Measurements from ENCODE around the gene RBM4B.

RBM4B gene

DNA sequence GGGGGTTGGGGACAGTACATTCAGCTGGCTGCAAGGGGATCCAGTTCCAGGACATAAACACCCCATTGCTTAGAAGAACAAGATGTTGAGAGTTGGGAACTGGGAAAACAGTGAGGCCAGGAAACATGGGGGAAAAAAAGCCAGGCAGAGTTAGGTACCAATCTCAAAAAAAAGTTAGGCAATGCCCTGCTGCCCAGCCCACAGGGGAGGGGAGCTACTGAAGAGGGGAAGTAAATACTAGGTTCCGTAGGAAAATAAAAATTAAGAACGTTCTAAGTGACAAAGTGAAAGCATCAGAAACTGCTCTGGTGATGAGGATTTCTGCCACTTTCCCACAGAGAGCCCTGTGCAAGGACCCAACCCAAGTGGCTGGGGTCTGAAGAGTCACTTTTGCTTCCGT lies 39.3 kb upstream of the RBM4B start:
- Mint-ChIP-seq H3K27me3 (peaks cover 33% of the 10 kb centered on the region), H3K27ac (no peak overlapping the region), H3K36me3 (ENCODE audit: low read depth) (no peaks in the 10 kb centered on the region), H3K9me3 (no peaks in the 10 kb centered on the region), H3K4me3 (no peak overlapping the region), H3K4me1 (ENCODE audit: low read depth) (peaks cover 13% of the 10 kb centered on the region)
- intact Hi-C loops (cut with micrococcal nuclease) = no loop called here

DNA sequence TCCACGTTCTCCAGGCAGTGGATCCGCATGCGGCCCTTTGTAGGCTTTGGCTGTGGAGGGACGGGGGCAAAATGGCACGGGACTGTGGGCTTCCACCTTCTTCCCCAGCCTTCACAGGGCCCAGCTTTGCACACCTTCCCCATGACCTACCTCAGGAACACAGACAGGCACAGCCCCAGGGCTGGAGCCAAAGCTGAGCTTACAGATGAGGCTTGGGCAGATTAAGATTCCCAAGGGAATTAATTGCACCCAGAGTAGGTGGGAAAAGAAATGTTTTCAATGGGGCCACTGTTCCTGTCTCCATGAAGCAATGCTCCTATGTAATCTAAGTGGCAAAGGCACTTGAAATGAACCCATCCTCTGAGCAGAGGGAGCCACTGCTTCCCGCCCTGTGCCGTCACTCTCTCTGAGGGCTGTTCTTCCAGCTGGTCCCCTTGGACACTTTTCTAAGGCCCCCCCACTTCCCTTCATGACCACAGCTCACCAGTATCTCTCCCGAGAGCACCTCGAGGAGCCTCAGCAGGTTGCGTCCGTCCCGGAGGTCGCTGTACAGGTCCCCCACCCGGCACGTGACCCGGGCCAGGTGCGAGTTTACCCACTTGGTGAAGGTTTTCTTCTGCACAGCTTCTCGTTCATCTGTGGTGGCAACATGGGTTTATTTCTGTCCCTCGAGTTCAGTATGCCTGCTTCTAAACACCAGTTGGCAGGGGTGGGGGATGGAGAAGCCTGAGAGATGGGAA lies 37.8 kb upstream of the RBM4B start:
- H3K4me1 Mint-ChIP-seq (ENCODE audit: low read depth) = peaks cover 12% of the 10 kb centered on the region
- H3K4me3 Mint-ChIP-seq = no peak overlapping the region
- H3K9me3 Mint-ChIP-seq = no peaks in the 10 kb centered on the region
- H3K27me3 Mint-ChIP-seq = peaks cover 24% of the 10 kb centered on the region
- no peak overlapping the region for H3K27ac Mint-ChIP-seq
- intact Hi-C loops (cut with micrococcal nuclease) = no loop called here
- H3K36me3 Mint-ChIP-seq (ENCODE audit: low read depth) = no peaks in the 10 kb centered on the region

DNA sequence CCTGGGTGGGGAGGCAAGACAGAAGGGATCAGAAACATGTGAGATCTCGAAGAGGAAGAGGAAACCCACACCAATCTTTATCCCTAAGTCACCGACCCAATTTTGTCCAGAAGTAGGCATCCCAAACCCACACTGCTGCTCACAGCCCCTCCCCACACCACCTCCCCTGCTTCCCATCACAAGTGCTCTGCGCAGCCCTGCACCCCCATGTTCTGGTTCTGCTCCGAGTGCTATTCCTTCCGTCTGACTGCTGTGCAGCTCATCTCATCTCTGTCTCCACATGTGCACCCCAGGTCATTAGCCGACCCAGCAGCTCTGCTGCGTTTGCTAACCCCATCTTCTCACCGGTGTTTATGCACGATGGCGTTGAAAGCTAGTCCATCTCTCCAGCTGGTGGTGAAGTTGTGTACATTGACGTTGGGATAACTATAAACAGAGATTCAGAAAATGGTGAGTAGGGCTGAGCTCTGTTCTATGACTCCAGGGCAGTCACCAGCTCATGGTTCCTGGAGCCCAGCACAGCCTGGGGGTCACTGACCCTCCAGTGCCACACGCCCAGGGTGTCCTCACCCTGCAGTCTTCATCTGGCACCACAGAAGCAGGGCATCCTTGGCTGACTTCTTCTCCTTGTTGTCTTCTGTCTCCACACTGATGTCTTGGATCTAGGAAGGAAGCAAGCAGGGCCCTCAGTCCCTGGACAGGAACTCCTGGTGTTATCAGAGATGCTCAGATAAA lies 36.2 kb upstream of the RBM4B start:
- H3K4me3 Mint-ChIP-seq = no peak overlapping the region
- H3K27me3 Mint-ChIP-seq = peaks cover 16% of the 10 kb centered on the region
- H3K4me1 Mint-ChIP-seq (ENCODE audit: low read depth) = peaks cover 8% of the 10 kb centered on the region
- intact Hi-C loops (cut with micrococcal nuclease) = no loop called here
- no peaks in the 10 kb centered on the region for H3K9me3 Mint-ChIP-seq
- H3K36me3 Mint-ChIP-seq (ENCODE audit: low read depth) = no peaks in the 10 kb centered on the region
- H3K27ac Mint-ChIP-seq = no peak overlapping the region

DNA sequence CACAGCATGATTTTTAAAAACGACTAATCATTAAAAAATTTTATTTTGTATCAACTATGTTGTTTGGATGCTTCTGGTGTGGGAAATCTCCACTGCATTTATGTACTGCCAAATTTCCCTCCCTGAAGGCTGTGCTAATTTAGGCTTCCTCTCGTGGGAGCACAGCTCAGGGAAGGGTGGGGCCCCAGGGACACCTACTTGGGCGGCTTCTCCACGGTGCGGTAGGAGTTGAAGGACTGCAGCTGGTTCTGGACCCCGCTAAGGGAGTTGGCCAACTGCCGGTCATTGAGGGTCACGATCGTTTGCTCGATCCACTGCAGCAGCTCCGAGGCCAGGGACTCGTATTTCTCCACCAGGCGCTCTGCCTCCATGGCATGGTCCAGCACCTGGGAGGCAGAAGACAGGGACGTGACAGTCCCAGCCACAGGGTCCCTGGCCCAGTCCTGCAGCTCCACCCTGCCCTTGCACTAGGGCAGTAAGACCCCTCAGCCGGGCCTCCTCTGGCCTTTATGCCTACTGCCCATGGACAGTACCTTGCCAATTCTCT lies 32.8 kb upstream of the RBM4B start:
- H3K4me1 Mint-ChIP-seq (ENCODE audit: low read depth) = no peaks in the 10 kb centered on the region
- no peaks in the 10 kb centered on the region for H3K9me3 Mint-ChIP-seq
- no peak overlapping the region for H3K27ac Mint-ChIP-seq
- peaks cover 13% of the 10 kb centered on the region for H3K27me3 Mint-ChIP-seq
- intact Hi-C loops (cut with micrococcal nuclease) = no loop called here
- H3K36me3 Mint-ChIP-seq (ENCODE audit: low read depth) = no peaks in the 10 kb centered on the region
- H3K4me3 Mint-ChIP-seq = no peak overlapping the region

DNA sequence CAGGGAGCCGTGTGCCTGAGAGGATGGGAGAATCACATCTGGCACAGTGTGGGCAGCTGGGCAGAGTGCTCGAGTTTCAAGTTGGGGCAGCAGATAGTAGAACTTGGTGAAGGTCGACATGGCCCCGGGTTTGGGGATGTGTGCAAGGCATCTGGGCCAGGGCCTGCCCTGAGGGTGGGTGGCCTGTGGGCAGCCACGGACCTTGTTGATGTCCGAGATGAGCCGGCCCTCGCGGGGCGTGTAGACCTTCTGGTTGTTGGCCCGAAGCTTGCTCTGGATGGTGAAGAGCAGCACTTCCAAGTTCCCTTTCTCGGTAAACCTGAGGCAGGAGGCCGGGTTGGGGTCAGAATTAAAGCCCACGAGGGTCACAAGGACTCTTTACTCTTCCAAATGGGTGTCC lies 31.0 kb upstream of the RBM4B start:
- Mint-ChIP-seq H3K36me3 (ENCODE audit: low read depth) (no peaks in the 10 kb centered on the region), H3K9me3 (no peaks in the 10 kb centered on the region), H3K4me3 (no peak overlapping the region), H3K27me3 (peaks cover 4% of the 10 kb centered on the region), H3K4me1 (ENCODE audit: low read depth) (no peaks in the 10 kb centered on the region), H3K27ac (no peak overlapping the region)
- intact Hi-C loops (cut with micrococcal nuclease) = no loop called here

DNA sequence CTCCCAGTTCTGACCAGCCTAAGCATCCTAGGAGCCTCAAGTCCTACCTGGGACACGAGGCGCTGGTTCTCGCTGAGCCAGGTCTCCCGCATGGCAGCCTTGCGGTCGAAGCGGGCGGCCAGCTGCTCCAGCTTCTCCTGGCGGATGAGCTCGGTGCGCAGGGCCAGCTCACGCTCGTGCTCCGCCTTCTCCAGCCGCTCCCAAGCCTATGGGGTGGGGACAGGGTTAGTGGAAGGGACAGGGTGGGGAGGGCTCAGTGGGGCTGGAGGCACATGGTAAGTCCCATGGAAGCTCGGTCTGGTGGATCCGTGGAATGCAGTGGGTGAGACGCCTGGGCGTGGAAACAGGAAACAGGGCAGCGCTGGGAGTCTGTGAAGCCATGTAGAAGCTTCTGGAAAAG lies 30.4 kb upstream of the RBM4B start:
- intact Hi-C loops (cut with micrococcal nuclease) = no loop called here
- no peak overlapping the region for H3K27ac Mint-ChIP-seq

DNA sequence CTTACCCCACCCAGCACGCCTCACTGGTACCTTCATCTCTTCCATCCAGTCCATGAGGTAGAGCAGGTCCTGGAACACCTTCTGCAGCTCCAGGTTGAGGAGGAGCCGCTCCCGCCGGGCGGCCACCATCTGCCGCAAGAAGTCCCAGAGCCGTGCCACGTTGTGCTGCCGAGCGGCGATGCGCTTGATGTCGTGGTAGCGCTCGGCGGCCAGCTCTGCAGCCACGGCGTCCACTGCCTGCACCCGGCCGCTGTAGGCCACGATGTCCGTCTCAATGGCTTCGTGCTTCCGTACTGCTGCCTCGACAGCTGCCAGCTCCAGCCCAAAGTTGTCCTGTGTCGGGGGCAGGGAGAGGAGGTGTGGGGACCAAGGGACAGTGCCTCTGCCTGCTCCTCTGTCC lies 29.8 kb upstream of the RBM4B start:
- intact Hi-C loops (cut with micrococcal nuclease) = no loop called here
- Mint-ChIP-seq H3K27me3 (no peaks in the 10 kb centered on the region), H3K9me3 (no peaks in the 10 kb centered on the region), H3K27ac (no peak overlapping the region), H3K4me3 (no peak overlapping the region), H3K4me1 (ENCODE audit: low read depth) (no peaks in the 10 kb centered on the region), H3K36me3 (ENCODE audit: low read depth) (no peaks in the 10 kb centered on the region)

More for the DNA sequence above, 30.4 kb upstream of the RBM4B start:
- Mint-ChIP-seq H3K9me3 (no peaks in the 10 kb centered on the region), H3K36me3 (ENCODE audit: low read depth) (no peaks in the 10 kb centered on the region), H3K4me3 (no peak overlapping the region), H3K4me1 (ENCODE audit: low read depth) (no peaks in the 10 kb centered on the region), H3K27me3 (no peaks in the 10 kb centered on the region)

DNA sequence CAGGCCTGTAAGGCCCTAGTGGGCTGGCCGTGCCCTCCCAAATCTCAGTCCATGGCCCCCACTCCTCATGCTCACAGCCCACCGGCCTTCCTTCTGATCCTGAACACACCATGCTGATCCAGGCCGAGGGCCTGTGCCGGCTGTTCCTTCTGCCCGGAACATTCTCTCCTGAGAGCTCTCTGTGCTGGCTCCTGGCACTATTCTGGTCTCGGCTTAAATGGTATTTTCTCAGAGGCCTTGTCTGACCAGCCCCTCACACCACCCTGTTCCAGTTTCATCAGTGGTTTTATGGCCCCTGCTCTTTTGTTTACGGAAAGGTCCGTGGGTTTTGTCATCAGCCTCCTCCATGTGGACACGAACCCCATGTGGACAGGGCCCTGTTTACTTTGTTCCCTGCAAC lies 29.3 kb upstream of the RBM4B start:
- intact Hi-C loops (cut with micrococcal nuclease) = no loop called here
- no peak overlapping the region for H3K4me3 Mint-ChIP-seq
- H3K27me3 Mint-ChIP-seq = no peaks in the 10 kb centered on the region
- no peaks in the 10 kb centered on the region for H3K4me1 Mint-ChIP-seq (ENCODE audit: low read depth)
- no peaks in the 10 kb centered on the region for H3K36me3 Mint-ChIP-seq (ENCODE audit: low read depth)
- no peaks in the 10 kb centered on the region for H3K9me3 Mint-ChIP-seq
- H3K27ac Mint-ChIP-seq = no peak overlapping the region

DNA sequence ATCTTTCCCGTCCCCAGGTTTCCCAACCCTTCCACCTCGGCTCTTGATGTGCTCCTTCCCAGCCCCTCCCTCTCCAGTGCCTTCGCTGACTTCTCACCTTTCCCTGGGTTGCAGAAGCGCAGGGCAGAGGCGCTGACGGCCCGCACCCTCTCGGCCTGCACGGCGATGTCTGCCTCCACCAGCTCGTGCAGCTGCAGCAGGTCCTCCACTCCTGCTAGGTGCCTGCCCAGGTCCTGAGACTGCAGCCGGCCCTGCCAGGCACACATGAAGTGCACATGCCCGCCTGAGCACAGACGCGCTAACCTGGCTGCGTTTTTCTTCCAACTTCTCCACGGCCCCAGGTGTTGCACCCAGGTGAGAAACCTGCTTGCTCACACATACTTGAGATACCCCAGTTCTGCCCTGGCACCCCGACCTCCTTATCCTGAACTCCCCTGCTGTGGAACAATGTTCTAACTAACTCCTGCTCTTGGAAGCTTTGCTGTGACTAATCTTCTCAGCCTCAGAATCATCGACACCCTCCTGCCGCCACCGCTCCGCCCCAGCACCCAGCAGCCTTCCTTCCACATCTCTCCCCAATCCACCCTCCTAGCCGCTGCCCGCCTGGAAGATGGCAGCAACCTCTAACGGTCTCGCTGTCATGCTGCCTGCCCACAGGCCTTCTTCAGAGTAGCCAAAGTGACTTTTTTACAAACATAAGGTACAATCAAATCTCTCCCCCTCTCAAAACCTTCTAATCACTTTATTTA lies 28.1 kb upstream of the RBM4B start:
- H3K27me3 Mint-ChIP-seq = no peaks in the 10 kb centered on the region
- no peaks in the 10 kb centered on the region for H3K4me1 Mint-ChIP-seq (ENCODE audit: low read depth)
- intact Hi-C loops (cut with micrococcal nuclease) = no loop called here
- no peak overlapping the region for H3K4me3 Mint-ChIP-seq
- H3K36me3 Mint-ChIP-seq (ENCODE audit: low read depth) = no peaks in the 10 kb centered on the region
- H3K27ac Mint-ChIP-seq = no peak overlapping the region
- H3K9me3 Mint-ChIP-seq = no peaks in the 10 kb centered on the region

DNA sequence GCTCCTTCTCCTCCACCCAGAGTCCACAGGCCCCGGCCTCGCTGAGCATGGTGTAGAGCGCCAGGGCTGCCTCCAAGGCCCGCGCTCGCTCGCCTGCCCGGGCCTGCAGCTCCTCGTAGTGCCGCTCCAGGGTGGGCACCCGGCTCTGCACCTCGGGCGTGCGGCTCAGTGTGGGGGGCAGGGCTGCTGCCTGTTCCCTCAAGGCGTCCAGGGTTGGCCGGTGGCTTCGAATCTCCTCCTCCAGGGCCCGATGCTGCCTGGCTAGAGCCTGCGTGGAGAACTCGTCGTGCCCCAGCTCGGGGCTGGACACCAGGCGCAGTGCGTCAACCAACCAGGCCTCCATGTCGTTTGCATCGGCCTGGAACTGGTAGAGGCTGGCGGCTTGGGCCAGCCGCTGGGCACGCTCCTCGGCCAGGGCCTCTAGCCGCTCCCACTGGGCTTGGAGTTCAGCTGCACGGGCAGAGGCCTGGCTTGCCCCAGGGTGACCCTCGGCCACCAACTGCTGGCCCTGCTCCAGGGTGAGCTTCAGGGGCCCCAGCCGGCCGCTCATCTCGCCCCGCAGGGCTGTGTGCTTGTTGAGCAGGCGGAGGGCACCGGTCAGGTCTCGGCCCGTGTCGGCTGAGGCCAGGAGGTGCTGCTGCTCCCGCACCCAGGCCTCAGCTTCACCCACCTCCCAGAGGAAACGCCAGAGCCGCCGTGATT lies 27.1 kb upstream of the RBM4B start:
- Mint-ChIP-seq H3K36me3 (ENCODE audit: low read depth) (no peaks in the 10 kb centered on the region), H3K9me3 (no peaks in the 10 kb centered on the region), H3K27ac (no peak overlapping the region), H3K27me3 (peaks cover 2% of the 10 kb centered on the region), H3K4me3 (no peak overlapping the region), H3K4me1 (ENCODE audit: low read depth) (no peaks in the 10 kb centered on the region)
- intact Hi-C loops (cut with micrococcal nuclease) = no loop called here

DNA sequence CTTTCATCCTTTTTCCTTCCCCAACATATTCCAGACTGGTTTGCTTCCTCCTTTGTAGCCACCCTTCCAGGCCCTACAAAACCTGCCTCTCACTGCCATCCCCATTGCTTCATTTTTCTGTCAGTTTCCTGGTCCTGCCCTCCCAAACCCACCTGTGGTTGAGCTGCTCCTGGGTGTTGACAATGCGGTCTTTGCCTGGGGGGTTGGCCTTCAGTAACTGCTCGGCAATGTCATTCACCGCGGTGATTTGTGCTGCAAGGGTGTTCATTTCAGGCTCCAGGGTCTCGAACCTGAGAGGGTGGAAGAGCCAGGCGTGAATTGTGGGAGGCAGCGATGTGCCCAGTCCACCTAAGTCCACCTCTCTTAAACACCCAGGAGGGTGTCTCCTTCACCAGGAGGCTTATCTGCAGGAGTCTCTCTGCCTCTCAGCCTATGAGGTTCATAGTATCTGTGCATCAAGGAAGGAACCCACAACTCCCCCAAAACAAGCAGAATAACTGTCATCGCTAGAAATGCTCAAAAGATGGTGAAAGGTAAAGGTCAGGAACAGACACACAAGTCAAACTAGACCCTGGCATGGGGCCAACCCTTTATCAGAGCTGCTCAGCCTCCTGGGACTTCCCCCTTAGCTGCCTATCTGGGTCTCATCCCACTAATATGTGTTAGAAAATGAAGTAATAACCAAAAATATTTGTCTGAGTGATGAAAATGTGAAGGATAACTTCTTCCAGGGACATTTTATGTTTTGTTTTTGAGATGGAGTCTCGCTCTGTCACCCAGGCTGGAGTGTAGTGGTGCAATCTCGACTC lies 23.9 kb upstream of the RBM4B start:
- H3K4me1 Mint-ChIP-seq (ENCODE audit: low read depth) = no peaks in the 10 kb centered on the region
- H3K9me3 Mint-ChIP-seq = no peaks in the 10 kb centered on the region
- no peak overlapping the region for H3K27ac Mint-ChIP-seq
- intact Hi-C loops (cut with micrococcal nuclease) = no loop called here
- peaks cover 5% of the 10 kb centered on the region for H3K27me3 Mint-ChIP-seq
- no peak overlapping the region for H3K4me3 Mint-ChIP-seq
- no peaks in the 10 kb centered on the region for H3K36me3 Mint-ChIP-seq (ENCODE audit: low read depth)

DNA sequence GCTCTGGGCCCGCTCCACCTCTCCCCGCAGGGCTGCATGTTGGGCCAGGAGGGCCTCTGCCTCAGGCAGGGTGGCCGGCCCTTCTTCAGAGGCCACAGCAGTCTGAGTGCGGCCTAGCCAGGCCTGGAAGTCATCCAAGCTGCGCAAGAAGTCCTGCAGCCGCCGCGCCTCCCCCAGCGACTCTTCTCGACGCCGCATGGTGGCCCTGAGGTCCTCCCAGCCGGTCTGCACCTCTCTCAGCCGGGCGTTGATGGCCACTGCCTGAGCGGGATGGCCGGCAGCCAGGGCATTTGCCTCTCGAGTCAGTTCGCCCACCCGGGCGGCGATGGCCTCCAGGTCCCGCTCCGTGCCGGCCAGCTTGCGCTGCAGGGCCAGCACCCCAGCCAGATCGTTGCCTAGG lies 23.1 kb upstream of the RBM4B start:
- intact Hi-C loops (cut with micrococcal nuclease) = no loop called here
- no peaks in the 10 kb centered on the region for H3K36me3 Mint-ChIP-seq (ENCODE audit: low read depth)
- H3K4me3 Mint-ChIP-seq = no peak overlapping the region
- H3K27me3 Mint-ChIP-seq = peaks cover 5% of the 10 kb centered on the region
- no peak overlapping the region for H3K27ac Mint-ChIP-seq
- no peaks in the 10 kb centered on the region for H3K4me1 Mint-ChIP-seq (ENCODE audit: low read depth)
- no peaks in the 10 kb centered on the region for H3K9me3 Mint-ChIP-seq

DNA sequence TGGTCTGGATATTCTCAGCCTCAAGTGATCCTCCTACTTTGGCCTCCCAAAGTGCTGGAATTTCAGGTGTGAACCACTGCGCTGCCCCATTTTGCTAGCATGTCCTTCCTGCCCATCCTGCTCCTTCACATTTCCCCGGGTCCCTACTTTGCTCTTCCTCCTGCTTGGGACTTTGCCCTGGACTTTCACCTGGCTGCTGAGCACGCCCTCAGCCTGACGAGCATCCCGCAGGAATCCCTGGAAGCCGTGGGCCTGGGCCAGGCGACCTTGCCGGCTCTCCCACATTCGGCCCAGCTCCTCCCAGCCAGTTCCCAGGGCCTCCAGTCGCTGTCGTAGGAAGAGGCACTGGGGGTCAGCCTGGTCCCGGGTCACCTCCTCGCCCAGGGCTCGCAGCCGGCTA lies 22.6 kb upstream of the RBM4B start:
- H3K27ac Mint-ChIP-seq = no peak overlapping the region

More for the DNA sequence above, 22.6 kb upstream of the RBM4B start:
- no peaks in the 10 kb centered on the region for H3K36me3 Mint-ChIP-seq (ENCODE audit: low read depth)
- peaks cover 5% of the 10 kb centered on the region for H3K27me3 Mint-ChIP-seq
- no peaks in the 10 kb centered on the region for H3K9me3 Mint-ChIP-seq
- H3K4me1 Mint-ChIP-seq (ENCODE audit: low read depth) = no peaks in the 10 kb centered on the region
- H3K4me3 Mint-ChIP-seq = no peak overlapping the region
- intact Hi-C loops (cut with micrococcal nuclease) = no loop called here

Data from dendritic cell treated with granulocyte-macrophage colony-stimulating factor and Interleukin-4, amounts not matched to agents 40 ng/mL and 50 ng/mL, for 4 days (primary cell).